ENCODE results near the gene SIRT3.
"Not testable (repeated sequence)": the region's sequence is repeated elsewhere in the genome, so short reads cannot be mapped to it uniquely, and the experiment has no call there.

SIRT3 gene

GRCh38 chr11:221998-222789 lies 13.9 kb downstream of the SIRT3 start:
- no peak overlapping the region for H3K4me3 ChIP-seq (ENCODE audit: low read depth, low read length)
- DNase-seq (ENCODE audit: low read depth), result no peak
- TF ChIP-seq CTCF (IDR thresholded peaks at IDR 0.05; ENCODE audit: control insufficient read depth, extremely low read depth, insufficient read depth), result no peak

- DNase-seq (ENCODE audit: low read depth), result no peak
- no peak overlapping the region for H3K4me3 ChIP-seq (ENCODE audit: low read depth, low read length)
- no peak for TF ChIP-seq CTCF (IDR thresholded peaks at IDR 0.05; ENCODE audit: control insufficient read depth, extremely low read depth, insufficient read depth)
Measured at GRCh38 chr11:221539-221938, 14.6 kb downstream of the SIRT3 start.

- DNase-seq (ENCODE audit: low read depth), result not testable (repeated sequence)
Measured at GRCh38 chr11:220641-221215, 15.4 kb downstream of the SIRT3 start.

GRCh38 chr11:218815-219593 lies 17.1 kb downstream of the SIRT3 start:
- no peak for DNase-seq (ENCODE audit: low read depth)
- H3K4me3 ChIP-seq (ENCODE audit: low read depth, low read length), result no peak overlapping the region
- no peak for TF ChIP-seq CTCF (IDR thresholded peaks at IDR 0.05; ENCODE audit: control insufficient read depth, extremely low read depth, insufficient read depth)

More at GRCh38 chr11:220641-221215, 15.4 kb downstream of the SIRT3 start:
- not testable (repeated sequence) for H3K4me3 ChIP-seq (ENCODE audit: low read depth, low read length)

- no peak for DNase-seq (ENCODE audit: low read depth)
- H3K4me3 ChIP-seq (ENCODE audit: low read depth, low read length), result no peak overlapping the region
- TF ChIP-seq CTCF (IDR thresholded peaks at IDR 0.05; ENCODE audit: control insufficient read depth, extremely low read depth, insufficient read depth), result no peak
Measured at GRCh38 chr11:217704-218103, 18.4 kb downstream of the SIRT3 start.

- no peak for DNase-seq (ENCODE audit: low read depth)
- no peak overlapping the region for H3K4me3 ChIP-seq (ENCODE audit: low read depth, low read length)
- no peak for TF ChIP-seq CTCF (IDR thresholded peaks at IDR 0.05; ENCODE audit: control insufficient read depth, extremely low read depth, insufficient read depth)
Measured at GRCh38 chr11:216081-216974, 19.8 kb downstream of the SIRT3 start.
